Naive thymus-derived CD8-positive, alpha-beta T cell (primary cell): ENCODE results near the gene TUFT1. TPM values are rescaled to one million over a fixed set of nuclear protein-coding genes. Genes with fewer than 3 reads are reported as not detected.

Experiments
- ATAC-seq, 2 donors: fragments of 150-1000 bp; cut with Tn5 transposase in 1 of 2; sonication (Bioruptor Pico), chemical (Tn5 transposase) in 1 of 2; 1 replicate in 1 of 2; 2 replicates in 1 of 2; pipeline ENCODE4 v1.10.0; 2021; ENCODE audit warnings: mild to moderate bottlenecking in 2 of 2, moderate library complexity in 2 of 2
- POLR2A ChIA-PET: fragments of 350-600 bp; sonication (Branson Sonifier 250); formaldehyde crosslinking; loops from one replicate; lab custom pipeline; 2021; ENCODE audit warnings: antibody characterized with exemption; lab: Charles Lee
- DNase-seq, 10 donors: peaks; one replicate each; pipeline versions ENCODE4 v3.0.0 to v3.0.0-alpha.2; 2020 to 2022
- H3K27ac Mint-ChIP-seq, 10 donors: one replicate each; pipeline ENCODE4 v1.8.0; 2020 to 2022; ENCODE audit warnings: mild to moderate bottlenecking in 10 of 10, mixed read lengths in 10 of 10, moderate library complexity in 4 of 10, inconsistent platforms in 1 of 10
- H3K27me3 Mint-ChIP-seq, 5 donors: one replicate each; pipeline ENCODE4 v1.8.0; 2021 to 2022; ENCODE audit warnings: mixed read lengths in 5 of 5
- H3K36me3 Mint-ChIP-seq, 3 donors: one replicate each; pipeline ENCODE4 v1.8.0; 2020 to 2022; ENCODE audit warnings: mixed read lengths in 3 of 3, mild to moderate bottlenecking in 2 of 3, inconsistent platforms in 1 of 3
- H3K4me1 Mint-ChIP-seq, 4 donors: one replicate each; pipeline ENCODE4 v1.8.0; 2021 to 2022; ENCODE audit warnings: mixed read lengths in 4 of 4
- H3K4me3 Mint-ChIP-seq, 10 donors: one replicate each; pipeline ENCODE4 v1.8.0; 2020 to 2022; ENCODE audit warnings: mild to moderate bottlenecking in 10 of 10, mixed read lengths in 10 of 10, moderate library complexity in 6 of 10, inconsistent platforms in 1 of 10
- H3K9me3 Mint-ChIP-seq, 9 donors: one replicate each; pipeline ENCODE4 v1.8.0; 2020 to 2022; ENCODE audit warnings: mixed read lengths in 9 of 9, mild to moderate bottlenecking in 3 of 9, inconsistent platforms in 1 of 9, moderate library complexity in 1 of 9
- polyA plus RNA-seq, 3 donors: library from polyadenylated mRNA; unstranded; fragments of 300-500 nt; fragmentation: Illumina TruSeq; gene quantifications; one replicate each; pipeline ENCODE4 v1.2.3, GENCODE V29; 2021
- total RNA-seq, 8 experiments: library from RNA in 2 of 8; stranded (reverse) in 2 of 8; gene quantifications; one replicate each; pipeline ENCODE4 v1.2.3 and lab custom pipeline; 2021 to 2026

TUFT1 gene
- total and polyA plus RNA-seq, 5 experiments from 2014 or later, result 0.80 to 3.2 (median 1.9) TPM

- Mint-ChIP-seq H3K4me1 (peaks cover 0 to 4% (median under 1%) of the 10 kb centered on the region in 4 donors), H3K36me3 (no peaks in the 10 kb centered on the region), H3K27ac (no peak overlapping the region), H3K27me3 (no peaks in the 10 kb centered on the region), H3K9me3 (no peaks in the 10 kb centered on the region), H3K4me3 (no peak overlapping the region)
- ATAC-seq (no peak), DNase-seq (no peak)
- POLR2A ChIA-PET, result no interaction called here
Observed at GRCh38 chr1:151504252-151504651, 35.9 kb upstream of the TUFT1 start.

DNA sequence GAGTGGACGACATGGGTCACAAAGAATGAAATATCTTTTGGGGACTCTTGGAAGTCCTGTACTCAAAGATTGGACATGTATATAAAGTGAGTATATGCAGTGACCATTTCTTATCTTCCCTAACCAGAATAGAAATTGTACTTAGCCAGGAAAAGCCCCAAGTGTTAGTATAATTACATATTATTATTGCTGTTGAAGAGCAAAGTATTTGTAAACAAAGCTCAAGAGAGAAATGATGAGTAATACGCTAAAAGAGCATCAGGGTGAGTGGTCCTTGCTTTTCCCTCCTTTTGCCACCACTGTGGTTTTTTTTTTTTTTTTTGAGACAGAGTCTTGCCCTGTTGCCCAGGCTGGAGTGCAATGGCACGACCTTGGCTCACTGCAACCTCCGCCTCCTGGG, 35.4 kb upstream of the TUFT1 start:
- H3K27ac Mint-ChIP-seq, result no peak overlapping the region
- POLR2A ChIA-PET, result interaction anchor here (0.6 kb wide), 1 partner anchor 10 kb away, joined by 3 read pairs; no protein-coding TSS in a partner anchor
- H3K27me3 Mint-ChIP-seq, result no peaks in the 10 kb centered on the region
- H3K9me3 Mint-ChIP-seq, result no peaks in the 10 kb centered on the region
- peaks cover 0 to 4% (median under 1%) of the 10 kb centered on the region in 4 donors for H3K4me1 Mint-ChIP-seq
- H3K36me3 Mint-ChIP-seq, result no peaks in the 10 kb centered on the region
- ATAC-seq, result no peak
- DNase-seq, result no peak
- H3K4me3 Mint-ChIP-seq, result no peak overlapping the region

DNA sequence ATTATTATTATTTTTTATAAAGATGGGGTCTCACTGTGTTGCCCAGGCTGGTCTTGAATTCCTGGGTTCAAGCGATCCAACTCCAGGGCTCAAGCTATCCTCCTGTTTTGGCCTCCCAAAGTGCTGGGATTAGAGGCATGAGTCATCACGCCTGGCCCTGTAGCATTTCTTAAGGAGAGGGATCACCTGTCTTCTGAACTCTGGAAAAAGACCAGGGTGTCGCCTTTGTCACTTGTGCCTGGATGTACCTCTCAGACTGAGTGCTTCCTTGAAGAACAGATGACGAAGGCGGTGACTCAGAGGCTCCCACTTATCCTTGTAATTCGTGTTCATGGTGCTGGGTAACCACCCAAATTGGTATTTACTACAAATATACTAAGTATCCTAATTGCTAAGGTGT, 31.3 kb upstream of the TUFT1 start:
- H3K27ac Mint-ChIP-seq, result no peak overlapping the region
- DNase-seq (no peak), ATAC-seq (no peak)
- no peaks in the 10 kb centered on the region for H3K9me3 Mint-ChIP-seq
- POLR2A ChIA-PET, result no interaction called here
- H3K4me1 Mint-ChIP-seq, result peaks cover 7 to 26% (median 18%) of the 10 kb centered on the region in 4 donors
- no peaks in the 10 kb centered on the region for H3K36me3 Mint-ChIP-seq
- no peaks in the 10 kb centered on the region for H3K27me3 Mint-ChIP-seq
- H3K4me3 Mint-ChIP-seq, result peak overlapping the region in 3 of 10 donors; percentile 22 to 56 (median 54)

GRCh38 chr1:151509350-151510019, 30.6 kb upstream of the TUFT1 start:
- Mint-ChIP-seq H3K36me3 (no peaks in the 10 kb centered on the region), H3K4me3 (peak overlapping the region in 5 of 10 donors; percentile 14 to 89 (median 29)), H3K9me3 (no peaks in the 10 kb centered on the region), H3K27me3 (no peaks in the 10 kb centered on the region), H3K4me1 (peaks cover 7 to 31% (median 22%) of the 10 kb centered on the region in 4 donors), H3K27ac (peak overlapping the region in 1 of 10 donors; percentile 33)
- DNase-seq (no peak), ATAC-seq (no peak)
- POLR2A ChIA-PET, result interaction anchor here (1.8 kb wide), 1 partner anchor 32 kb away, joined by 5 read pairs; no protein-coding TSS in a partner anchor

- Mint-ChIP-seq H3K9me3 (no peaks in the 10 kb centered on the region), H3K4me1 (peaks cover 7 to 31% (median 22%) of the 10 kb centered on the region in 4 donors), H3K27ac (peak overlapping the region in 8 of 10 donors; percentile 25 to 94 (median 84)), H3K27me3 (no peaks in the 10 kb centered on the region), H3K4me3 (peak overlapping the region; percentile 88 to 98 (median 94)), H3K36me3 (no peaks in the 10 kb centered on the region)
- POLR2A ChIA-PET, result interaction anchor here (0.5 to 1.8 kb wide), 2 partner anchors 32 to 115 kb away, joined by 5 read pairs; no protein-coding TSS in a partner anchor
- ATAC-seq (no peak), DNase-seq (no peak)
Observed at GRCh38 chr1:151510020-151510405, 30.1 kb upstream of the TUFT1 start.

GRCh38 chr1:151510614-151510956, 29.5 kb upstream of the TUFT1 start:
- H3K27ac Mint-ChIP-seq, result peak overlapping the region in 9 of 10 donors; percentile 83 to 95 (median 92)
- H3K9me3 Mint-ChIP-seq, result no peaks in the 10 kb centered on the region
- POLR2A ChIA-PET, result interaction anchor here (0.5 to 1.8 kb wide), 4 partner anchors 31 to 116 kb away, joined by 4 to 12 read pairs (median 5); partner anchors contain the start of gene PSMB4
- ATAC-seq, result peak in 1 of 2 donors; percentile 2
- peaks cover 7 to 31% (median 22%) of the 10 kb centered on the region in 4 donors for H3K4me1 Mint-ChIP-seq
- no peak for DNase-seq
- H3K4me3 Mint-ChIP-seq, result peak overlapping the region; percentile 88 to 98 (median 94)
- no peaks in the 10 kb centered on the region for H3K27me3 Mint-ChIP-seq
- no peaks in the 10 kb centered on the region for H3K36me3 Mint-ChIP-seq

DNA sequence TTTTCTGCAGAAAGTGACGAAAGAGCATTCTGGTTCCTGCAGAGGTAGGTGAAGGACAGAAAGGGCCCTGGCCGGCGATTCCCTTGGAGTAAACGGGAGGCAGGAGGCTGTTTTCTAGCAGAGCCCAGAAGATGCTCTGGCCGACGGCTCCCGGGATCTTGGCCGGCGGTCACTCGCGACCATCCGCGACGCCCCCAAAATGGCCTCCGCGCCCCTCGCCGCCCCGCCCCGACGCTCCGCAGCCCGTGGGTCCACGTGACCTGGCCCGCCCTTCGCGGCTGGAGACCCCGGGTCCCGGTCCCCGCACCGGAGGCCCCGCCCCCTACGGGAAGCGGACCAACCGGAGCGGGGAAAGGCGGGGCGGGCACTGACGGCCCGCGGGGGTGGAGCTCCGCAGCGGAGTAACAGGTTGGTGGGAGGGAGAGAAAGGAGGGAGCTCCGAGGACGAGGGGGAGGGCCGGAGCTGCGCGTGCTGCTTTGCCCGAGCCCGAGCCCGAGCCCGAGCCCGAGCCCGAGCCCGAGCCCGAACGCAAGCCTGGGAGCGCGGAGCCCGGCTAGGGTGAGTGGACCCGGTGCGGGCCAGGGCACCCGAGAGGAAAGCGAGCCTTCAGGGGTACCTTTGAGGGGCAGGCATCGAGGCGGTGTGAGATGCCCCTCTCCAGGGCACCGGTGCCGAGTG, 29.0 kb upstream of the TUFT1 start, which contains the start of gene CGN:
Gene CGN, plus strand, starts transcription at position 431 of the 679 bp plus-strand sequence. CDS start 7,133 bp downstream, outside the sequence.
- Mint-ChIP-seq H3K36me3 (no peaks in the 10 kb centered on the region), H3K4me3 (peak within 1 kb of the TSS; percentile 88 to 98 (median 94)), H3K27ac (peak within 1 kb of the TSS in 9 of 10 donors; percentile 83 to 95 (median 92)), H3K27me3 (no peaks in the 10 kb centered on the region), H3K9me3 (no peaks in the 10 kb centered on the region), H3K4me1 (peaks cover 7 to 31% (median 22%) of the 10 kb centered on the region in 4 donors)
- peak; percentile 95 for ATAC-seq
- POLR2A ChIA-PET, result interaction anchor here (0.6 to 1.8 kb wide), 6 partner anchors 31 to 401 kb away, joined by 3 to 12 read pairs (median 6); partner anchors contain the start of genes POGZ and PSMB4
- peak; percentile 73 to 93 (median 84) for DNase-seq

GRCh38 chr1:151511636-151512215, 28.4 kb upstream of the TUFT1 start:
- H3K9me3 Mint-ChIP-seq, result no peaks in the 10 kb centered on the region
- H3K27me3 Mint-ChIP-seq, result no peaks in the 10 kb centered on the region
- peak in 9 of 10 donors; percentile 12 to 64 (median 26) for DNase-seq
- POLR2A ChIA-PET, result interaction anchor here (0.6 to 1.5 kb wide), 5 partner anchors 40 to 400 kb away, joined by 3 to 12 read pairs (median 7); partner anchors contain the start of genes POGZ and PSMB4
- peak; percentile 29 to 31 for ATAC-seq
- peak overlapping the region in 7 of 10 donors; percentile 19 to 81 (median 62) for H3K27ac Mint-ChIP-seq
- peak overlapping the region; percentile 85 to 98 (median 90) for H3K4me3 Mint-ChIP-seq
- peaks cover 7 to 31% (median 22%) of the 10 kb centered on the region in 4 donors for H3K4me1 Mint-ChIP-seq
- H3K36me3 Mint-ChIP-seq, result no peaks in the 10 kb centered on the region

DNA sequence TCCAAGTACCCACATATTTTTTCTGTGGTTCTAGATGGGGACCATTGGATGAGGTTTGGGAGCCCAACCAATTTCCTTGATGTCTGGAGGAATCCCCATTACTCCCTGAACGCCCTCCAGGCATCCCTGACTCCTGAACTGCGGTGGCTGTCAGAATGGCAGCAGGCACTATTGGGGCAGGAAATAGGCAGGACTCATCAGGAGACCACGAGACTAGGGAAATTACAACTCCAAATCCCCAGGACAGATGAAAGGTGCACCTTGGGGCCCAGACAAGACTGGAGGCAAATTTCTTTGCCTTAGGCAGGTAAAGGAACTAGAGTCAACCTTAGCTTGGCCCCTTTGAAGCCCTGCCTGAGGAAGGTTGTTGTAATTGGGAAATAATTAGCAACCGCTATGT, 27.8 kb upstream of the TUFT1 start:
- Mint-ChIP-seq H3K4me3 (peak overlapping the region; percentile 58 to 98 (median 88)), H3K4me1 (peaks cover 5 to 31% (median 20%) of the 10 kb centered on the region in 4 donors), H3K9me3 (no peaks in the 10 kb centered on the region), H3K27me3 (no peaks in the 10 kb centered on the region), H3K27ac (peak overlapping the region in 1 of 10 donors; percentile 50), H3K36me3 (no peaks in the 10 kb centered on the region)
- no peak for ATAC-seq
- POLR2A ChIA-PET, result no interaction called here
- peak in 1 of 10 donors; percentile 2 for DNase-seq

- Mint-ChIP-seq H3K4me1 (peaks cover 5 to 31% (median 20%) of the 10 kb centered on the region in 4 donors), H3K27ac (peak overlapping the region in 4 of 10 donors; percentile 24 to 79 (median 49)), H3K9me3 (no peaks in the 10 kb centered on the region), H3K36me3 (no peaks in the 10 kb centered on the region), H3K4me3 (peak overlapping the region in 9 of 10 donors; percentile 3 to 89 (median 34)), H3K27me3 (no peaks in the 10 kb centered on the region)
- ATAC-seq (no peak), DNase-seq (no peak)
- POLR2A ChIA-PET, result no interaction called here
Observed at GRCh38 chr1:151512801-151513625, 27.1 kb upstream of the TUFT1 start.

- Mint-ChIP-seq H3K36me3 (no peaks in the 10 kb centered on the region), H3K27me3 (no peaks in the 10 kb centered on the region), H3K9me3 (no peaks in the 10 kb centered on the region), H3K27ac (peak overlapping the region in 6 of 10 donors; percentile 32 to 79 (median 46)), H3K4me1 (peaks cover 5 to 31% (median 20%) of the 10 kb centered on the region in 4 donors), H3K4me3 (peak overlapping the region in 6 of 10 donors; percentile 3 to 74 (median 46))
- DNase-seq (no peak), ATAC-seq (no peak)
- POLR2A ChIA-PET, result no interaction called here
Observed at GRCh38 chr1:151513626-151514121, 26.4 kb upstream of the TUFT1 start.
